NCI-H748 treated with DMSO at 0.1 percent for 48 hours (cell line): ENCODE measurements around the gene PDK1.

Experiments used
- DNase-seq: peaks from one replicate; lab custom pipeline; 2025; lab: John Stamatoyannopoulos, UW

The PDK1 gene

GRCh38 chr2:172597176-172597842 lies 41.4 kb downstream of the PDK1 start:
- no peak for DNase-seq

GRCh38 chr2:172599947-172600346 lies 44.1 kb downstream of the PDK1 start:
- no peak for DNase-seq

GRCh38 chr2:172600557-172601008 lies 44.7 kb downstream of the PDK1 start:
- no peak for DNase-seq

- no peak for DNase-seq
Observed at GRCh38 chr2:172606285-172606684, 50.4 kb downstream of the PDK1 start.

GRCh38 chr2:172607379-172607928 lies 51.6 kb downstream of the PDK1 start:
- no peak for DNase-seq

- no peak for DNase-seq
Observed at GRCh38 chr2:172609488-172609887, 53.6 kb downstream of the PDK1 start.

- peak; percentile 16 for DNase-seq
Observed at GRCh38 chr2:172612051-172612450, 56.2 kb downstream of the PDK1 start.

- DNase-seq = no peak
Observed at GRCh38 chr2:172613040-172613439, 57.1 kb downstream of the PDK1 start.

GRCh38 chr2:172613615-172614231 lies 57.8 kb downstream of the PDK1 start:
- DNase-seq = no peak

- DNase-seq = no peak
Observed at GRCh38 chr2:172614932-172615331, 59.0 kb downstream of the PDK1 start.

GRCh38 chr2:172615727-172616261 lies 59.9 kb downstream of the PDK1 start:
- no peak for DNase-seq

GRCh38 chr2:172617115-172617514 lies 61.2 kb downstream of the PDK1 start:
- DNase-seq = no peak

GRCh38 chr2:172623249-172623965 lies 67.5 kb downstream of the PDK1 start:
- DNase-seq = no peak

GRCh38 chr2:172624996-172625395 lies 69.1 kb downstream of the PDK1 start:
- no peak for DNase-seq

- DNase-seq = no peak
Observed at GRCh38 chr2:172627181-172627580, 71.3 kb downstream of the PDK1 start.

GRCh38 chr2:172628085-172628484 lies 72.2 kb downstream of the PDK1 start:
- DNase-seq = no peak

GRCh38 chr2:172629586-172629985 lies 73.7 kb downstream of the PDK1 start:
- no peak for DNase-seq

GRCh38 chr2:172630181-172630580 lies 74.3 kb downstream of the PDK1 start:
- no peak for DNase-seq

GRCh38 chr2:172634477-172634876 lies 78.6 kb downstream of the PDK1 start:
- no peak for DNase-seq

- no peak for DNase-seq
Observed at GRCh38 chr2:172635548-172635947, 79.7 kb downstream of the PDK1 start.

- no peak for DNase-seq
Observed at GRCh38 chr2:172639256-172639655, 83.4 kb downstream of the PDK1 start.

GRCh38 chr2:172639823-172640222 lies 83.9 kb downstream of the PDK1 start:
- no peak for DNase-seq

GRCh38 chr2:172640389-172640788 lies 84.5 kb downstream of the PDK1 start:
- peak; percentile 20 for DNase-seq
